WTC11 (cell line): ENCODE data around the gene BLID. TPM values are rescaled to one million over a fixed set of nuclear protein-coding genes. Genes with fewer than 3 reads are reported as not detected.

Experiments used
- ATAC-seq: fragments of 200-7000 bp; cut with Tn5 transposase; 2 replicates; pipeline ENCODE4 v1.10.0; 2021; ENCODE audit warnings: mild to moderate bottlenecking, moderate library complexity
- CTCF ChIA-PET: fragments of 300-600 bp; sonication (Branson Sonifier 250); formaldehyde crosslinking; loops from one replicate; lab custom pipeline; 2021; ENCODE audit warnings: antibody characterized with exemption; lab: Charles Lee
- POLR2A ChIA-PET: fragments of 350-600 bp; sonication (Branson Sonifier 250); formaldehyde crosslinking; loops from one replicate; lab custom pipeline; 2021; ENCODE audit warnings: antibody characterized with exemption; lab: Charles Lee
- DNase-seq: peaks from one replicate; pipeline ENCODE4 v3.0.0; 2021; ENCODE audit warnings: low spot score
- H3K27ac Mint-ChIP-seq: 2 replicates; pipeline ENCODE4 v1.8.0; 2021; ENCODE audit warnings: mixed read lengths
- H3K27me3 Mint-ChIP-seq: 2 replicates; pipeline ENCODE4 v1.8.0; 2021; ENCODE audit warnings: low read depth, mild to moderate bottlenecking, moderate library complexity, mixed read lengths
- H3K36me3 Mint-ChIP-seq: 2 replicates; pipeline ENCODE4 v1.8.0; 2021; ENCODE audit warnings: mixed read lengths
- H3K4me1 Mint-ChIP-seq: 2 replicates; pipeline ENCODE4 v1.8.0; 2022; ENCODE audit warnings: mixed read lengths
- H3K4me3 Mint-ChIP-seq: 2 replicates; pipeline ENCODE4 v1.8.0; 2021; ENCODE audit warnings: mild to moderate bottlenecking, moderate library complexity, mixed read lengths
- H3K9me3 Mint-ChIP-seq: 2 replicates; pipeline ENCODE4 v1.8.0; 2021; ENCODE audit warnings: mixed read lengths
- CBFB ChIP-seq: sonication (generic); formaldehyde crosslinking; IDR thresholded peaks from 2 replicates; pipeline ENCODE4 v1.8.1; 2022; ENCODE audit warnings: mild to moderate bottlenecking, low read depth, missing genetic modification reagents
- CREB1 ChIP-seq: sonication (generic); formaldehyde crosslinking; IDR thresholded peaks from 2 replicates; pipeline ENCODE4 v1.8.0; 2023; ENCODE audit warnings: mild to moderate bottlenecking, missing genetic modification reagents
- ETV6 ChIP-seq: sonication (generic); formaldehyde crosslinking; IDR thresholded peaks from 2 replicates; pipeline ENCODE4 v1.8.1; 2022; ENCODE audit warnings: mild to moderate bottlenecking, missing genetic modification reagents
- FOXJ3 ChIP-seq: sonication (generic); formaldehyde crosslinking; IDR thresholded peaks from 2 replicates; pipeline ENCODE4 v1.9.0; 2021; ENCODE audit warnings: missing genetic modification reagents, mild to moderate bottlenecking, borderline replicate concordance
- HMGA2 ChIP-seq: fragments of 250-450 bp; sonication (Bioruptor Pico); IDR thresholded peaks from 2 replicates; pipeline ENCODE4 v1.4.0; 2021; ENCODE audit warnings: mild to moderate bottlenecking, moderate library complexity
- JAZF1 ChIP-seq: fragments of 250-450 bp; sonication (Bioruptor Pico); IDR thresholded peaks from 2 replicates; pipeline ENCODE4 v1.9.0; 2021; ENCODE audit warnings: moderate library complexity, mild to moderate bottlenecking, inconsistent platforms
- KAT7 ChIP-seq: sonication (generic); formaldehyde crosslinking; IDR thresholded peaks from 2 replicates; pipeline ENCODE4 v1.8.1; 2023; ENCODE audit warnings: missing genetic modification reagents, mild to moderate bottlenecking, borderline replicate concordance
- NFATC4 ChIP-seq: fragments of 250-450 bp; sonication (Bioruptor Pico); IDR thresholded peaks from 2 replicates; pipeline ENCODE4 v1.9.0; 2021; ENCODE audit warnings: mild to moderate bottlenecking
- NFYB ChIP-seq: sonication (generic); formaldehyde crosslinking; conservative IDR thresholded peaks from 2 replicates; pipeline ENCODE4 v1.8.0; 2022; ENCODE audit warnings: low read depth, missing genetic modification reagents
- TEAD4 ChIP-seq: sonication (generic); formaldehyde crosslinking; IDR thresholded peaks from 2 replicates; pipeline ENCODE4 v1.8.0; 2022; ENCODE audit warnings: mild to moderate bottlenecking, missing genetic modification reagents
- ZNF121 ChIP-seq: sonication (generic); formaldehyde crosslinking; IDR thresholded peaks from 2 replicates; pipeline ENCODE4 v1.8.0; 2023; ENCODE audit warnings: missing genetic modification reagents
- ZNF232 ChIP-seq: sonication (generic); formaldehyde crosslinking; IDR thresholded peaks from 2 replicates; pipeline ENCODE4 v1.8.0; 2022; ENCODE audit warnings: mild to moderate bottlenecking, missing genetic modification reagents
- ZNF423 ChIP-seq: fragments of 250-450 bp; sonication (Bioruptor Pico); IDR thresholded peaks from 2 replicates; pipeline ENCODE4 v2.1.2; 2022; ENCODE audit warnings: mild to moderate bottlenecking, moderate library complexity
- ZNF671 ChIP-seq: fragments of 250-450 bp; sonication (Bioruptor Pico); IDR thresholded peaks from 2 replicates; pipeline ENCODE4 v1.8.0; 2021; ENCODE audit warnings: mild to moderate bottlenecking
- total RNA-seq: library from RNA; stranded (reverse); gene quantifications from 3 replicates; pipeline ENCODE4 v1.2.3, GENCODE V29; 2021
- TF ChIP-seq, protein P1 (sequence below): sonication (generic); formaldehyde crosslinking; IDR thresholded peaks from 2 replicates; pipeline ENCODE4 v1.8.1; 2022; ENCODE audit warnings: low read depth, missing genetic modification reagents, borderline replicate concordance
- TF ChIP-seq, protein P2 (sequence below): fragments of 250-450 bp; sonication (Bioruptor Pico); IDR thresholded peaks from 2 replicates; pipeline ENCODE4 v1.9.0; 2021; ENCODE audit warnings: mild to moderate bottlenecking, borderline replicate concordance
- TF ChIP-seq, protein P3 (sequence below): sonication (generic); formaldehyde crosslinking; IDR thresholded peaks from 2 replicates; pipeline ENCODE4 v1.8.1; 2023; ENCODE audit warnings: mild to moderate bottlenecking, missing genetic modification reagents
- TF ChIP-seq, protein P4 (sequence below): sonication (generic); formaldehyde crosslinking; IDR thresholded peaks from 2 replicates; pipeline ENCODE4 v1.8.0; 2023; ENCODE audit warnings: missing genetic modification reagents
- TF ChIP-seq, protein P5 (sequence below): sonication (generic); formaldehyde crosslinking; IDR thresholded peaks from 2 replicates; pipeline ENCODE4 v1.8.1; 2023; ENCODE audit warnings: mild to moderate bottlenecking, moderate library complexity, missing genetic modification reagents
- TF ChIP-seq, protein P6 (sequence below): sonication (generic); formaldehyde crosslinking; IDR thresholded peaks from 2 replicates; pipeline ENCODE4 v1.8.1; 2022; ENCODE audit warnings: mild to moderate bottlenecking, moderate library complexity, missing genetic modification reagents
- TF ChIP-seq, protein P7 (sequence below): fragments of 250-450 bp; sonication (Bioruptor Pico); IDR thresholded peaks from 2 replicates; pipeline ENCODE4 v1.9.0; 2021; ENCODE audit warnings: mild to moderate bottlenecking

BLID gene
- total RNA-seq, 1 experiment from 2014 or later, result not detected

DNA sequence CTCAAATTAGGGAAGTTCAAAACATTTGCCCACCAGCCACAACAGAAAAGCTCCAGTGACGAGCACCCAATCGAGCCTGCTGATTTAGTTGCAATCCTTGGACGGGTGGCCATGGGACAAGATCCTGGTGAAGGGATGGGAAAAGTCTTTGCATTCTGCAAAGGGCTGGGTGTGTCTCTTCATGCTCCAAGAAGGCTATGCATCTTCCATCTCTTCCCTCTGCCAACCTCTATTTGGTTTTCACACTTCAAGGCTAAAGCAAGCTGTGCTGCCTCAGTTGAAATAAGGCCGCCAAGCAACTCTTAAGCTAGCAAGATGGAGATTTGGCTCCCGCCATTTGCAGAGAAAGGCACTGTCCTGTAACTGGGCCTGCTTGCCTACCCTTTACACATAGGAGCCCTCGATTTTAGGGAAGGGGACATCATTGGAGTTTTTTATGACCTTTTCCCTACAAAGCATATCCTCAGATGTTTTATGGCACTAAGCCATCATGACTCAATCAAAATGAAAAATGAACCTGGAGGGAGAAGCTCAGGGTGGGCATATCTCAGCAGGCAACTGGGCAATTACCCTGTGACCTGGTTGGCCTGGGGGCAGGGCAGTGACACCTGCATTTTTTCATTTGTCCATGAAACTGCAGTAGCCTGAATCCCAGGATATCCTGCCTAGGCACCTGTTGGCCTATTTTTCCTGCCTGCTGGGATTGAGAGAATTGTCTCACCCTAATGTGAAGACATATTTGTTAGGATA, 45.0 kb upstream of the BLID start (continued):
- TF ChIP-seq, protein P1, sequence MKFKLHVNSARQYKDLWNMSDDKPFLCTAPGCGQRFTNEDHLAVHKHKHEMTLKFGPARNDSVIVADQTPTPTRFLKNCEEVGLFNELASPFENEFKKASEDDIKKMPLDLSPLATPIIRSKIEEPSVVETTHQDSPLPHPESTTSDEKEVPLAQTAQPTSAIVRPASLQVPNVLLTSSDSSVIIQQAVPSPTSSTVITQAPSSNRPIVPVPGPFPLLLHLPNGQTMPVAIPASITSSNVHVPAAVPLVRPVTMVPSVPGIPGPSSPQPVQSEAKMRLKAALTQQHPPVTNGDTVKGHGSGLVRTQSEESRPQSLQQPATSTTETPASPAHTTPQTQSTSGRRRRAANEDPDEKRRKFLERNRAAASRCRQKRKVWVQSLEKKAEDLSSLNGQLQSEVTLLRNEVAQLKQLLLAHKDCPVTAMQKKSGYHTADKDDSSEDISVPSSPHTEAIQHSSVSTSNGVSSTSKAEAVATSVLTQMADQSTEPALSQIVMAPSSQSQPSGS (CRISPR knock-in tag), result no peak
- TF ChIP-seq HMGA2 (CRISPR knock-in tag), result no peak
- no peak for TF ChIP-seq NFYB (CRISPR knock-in tag)
- TF ChIP-seq TEAD4 (CRISPR knock-in tag), result no peak
- TF ChIP-seq ZNF232, result no peak

DNA sequence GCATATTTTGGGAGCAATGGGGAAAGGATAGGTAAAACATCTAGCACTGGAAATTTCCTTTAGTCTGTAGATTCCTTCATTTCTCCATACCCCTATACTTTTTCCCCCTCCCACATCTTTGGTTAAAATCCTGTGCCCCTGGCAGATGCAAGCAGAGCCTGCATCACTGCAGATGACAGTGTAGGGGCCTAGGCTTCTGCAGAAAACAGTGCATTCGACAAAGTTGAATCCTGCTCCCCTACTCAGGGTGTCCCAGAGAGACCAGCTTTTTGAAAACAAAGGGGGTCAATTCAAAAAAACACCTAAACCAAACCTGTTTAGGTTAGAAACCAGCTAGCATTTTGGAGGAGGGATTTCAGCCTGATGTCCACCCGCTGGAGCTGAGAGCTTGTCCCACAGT, 43.8 kb upstream of the BLID start:
- no peak overlapping the region for H3K27ac Mint-ChIP-seq
- H3K4me1 Mint-ChIP-seq, result peaks cover 27% of the 10 kb centered on the region
- H3K27me3 Mint-ChIP-seq, result no peaks in the 10 kb centered on the region; the same call in 1 of the 2 replicates
- ATAC-seq (no peak), DNase-seq (no peak)
- no peaks in the 10 kb centered on the region for H3K36me3 Mint-ChIP-seq
- H3K4me3 Mint-ChIP-seq, result no peak overlapping the region
- CTCF ChIA-PET, result interaction anchor here (1.0 kb wide), 2 partner anchors 20 to 55 kb away, joined by 3 to 4 read pairs; no protein-coding TSS in a partner anchor
- H3K9me3 Mint-ChIP-seq, result no peaks in the 10 kb centered on the region
- POLR2A ChIA-PET, result no interaction called here
- TF ChIP-seq ZNF121 (CRISPR knock-in tag), result no peak
- no peak for TF ChIP-seq ETV6 (CRISPR knock-in tag)
- TF ChIP-seq, protein P2, sequence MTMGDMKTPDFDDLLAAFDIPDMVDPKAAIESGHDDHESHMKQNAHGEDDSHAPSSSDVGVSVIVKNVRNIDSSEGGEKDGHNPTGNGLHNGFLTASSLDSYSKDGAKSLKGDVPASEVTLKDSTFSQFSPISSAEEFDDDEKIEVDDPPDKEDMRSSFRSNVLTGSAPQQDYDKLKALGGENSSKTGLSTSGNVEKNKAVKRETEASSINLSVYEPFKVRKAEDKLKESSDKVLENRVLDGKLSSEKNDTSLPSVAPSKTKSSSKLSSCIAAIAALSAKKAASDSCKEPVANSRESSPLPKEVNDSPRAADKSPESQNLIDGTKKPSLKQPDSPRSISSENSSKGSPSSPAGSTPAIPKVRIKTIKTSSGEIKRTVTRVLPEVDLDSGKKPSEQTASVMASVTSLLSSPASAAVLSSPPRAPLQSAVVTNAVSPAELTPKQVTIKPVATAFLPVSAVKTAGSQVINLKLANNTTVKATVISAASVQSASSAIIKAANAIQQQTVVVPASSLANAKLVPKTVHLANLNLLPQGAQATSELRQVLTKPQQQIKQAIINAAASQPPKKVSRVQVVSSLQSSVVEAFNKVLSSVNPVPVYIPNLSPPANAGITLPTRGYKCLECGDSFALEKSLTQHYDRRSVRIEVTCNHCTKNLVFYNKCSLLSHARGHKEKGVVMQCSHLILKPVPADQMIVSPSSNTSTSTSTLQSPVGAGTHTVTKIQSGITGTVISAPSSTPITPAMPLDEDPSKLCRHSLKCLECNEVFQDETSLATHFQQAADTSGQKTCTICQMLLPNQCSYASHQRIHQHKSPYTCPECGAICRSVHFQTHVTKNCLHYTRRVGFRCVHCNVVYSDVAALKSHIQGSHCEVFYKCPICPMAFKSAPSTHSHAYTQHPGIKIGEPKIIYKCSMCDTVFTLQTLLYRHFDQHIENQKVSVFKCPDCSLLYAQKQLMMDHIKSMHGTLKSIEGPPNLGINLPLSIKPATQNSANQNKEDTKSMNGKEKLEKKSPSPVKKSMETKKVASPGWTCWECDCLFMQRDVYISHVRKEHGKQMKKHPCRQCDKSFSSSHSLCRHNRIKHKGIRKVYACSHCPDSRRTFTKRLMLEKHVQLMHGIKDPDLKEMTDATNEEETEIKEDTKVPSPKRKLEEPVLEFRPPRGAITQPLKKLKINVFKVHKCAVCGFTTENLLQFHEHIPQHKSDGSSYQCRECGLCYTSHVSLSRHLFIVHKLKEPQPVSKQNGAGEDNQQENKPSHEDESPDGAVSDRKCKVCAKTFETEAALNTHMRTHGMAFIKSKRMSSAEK, result no peak
- TF ChIP-seq CBFB, result no peak
- TF ChIP-seq JAZF1 (CRISPR knock-in tag), result no peak
- no peak for TF ChIP-seq CREB1
- TF ChIP-seq ZNF423 (CRISPR knock-in tag), result no peak
- TF ChIP-seq, protein P3, sequence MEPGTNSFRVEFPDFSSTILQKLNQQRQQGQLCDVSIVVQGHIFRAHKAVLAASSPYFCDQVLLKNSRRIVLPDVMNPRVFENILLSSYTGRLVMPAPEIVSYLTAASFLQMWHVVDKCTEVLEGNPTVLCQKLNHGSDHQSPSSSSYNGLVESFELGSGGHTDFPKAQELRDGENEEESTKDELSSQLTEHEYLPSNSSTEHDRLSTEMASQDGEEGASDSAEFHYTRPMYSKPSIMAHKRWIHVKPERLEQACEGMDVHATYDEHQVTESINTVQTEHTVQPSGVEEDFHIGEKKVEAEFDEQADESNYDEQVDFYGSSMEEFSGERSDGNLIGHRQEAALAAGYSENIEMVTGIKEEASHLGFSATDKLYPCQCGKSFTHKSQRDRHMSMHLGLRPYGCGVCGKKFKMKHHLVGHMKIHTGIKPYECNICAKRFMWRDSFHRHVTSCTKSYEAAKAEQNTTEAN (CRISPR knock-in tag), result no peak
- TF ChIP-seq, protein P1 (CRISPR knock-in tag), result no peak
- TF ChIP-seq NFATC4 (CRISPR knock-in tag), result no peak
- TF ChIP-seq, protein P4, sequence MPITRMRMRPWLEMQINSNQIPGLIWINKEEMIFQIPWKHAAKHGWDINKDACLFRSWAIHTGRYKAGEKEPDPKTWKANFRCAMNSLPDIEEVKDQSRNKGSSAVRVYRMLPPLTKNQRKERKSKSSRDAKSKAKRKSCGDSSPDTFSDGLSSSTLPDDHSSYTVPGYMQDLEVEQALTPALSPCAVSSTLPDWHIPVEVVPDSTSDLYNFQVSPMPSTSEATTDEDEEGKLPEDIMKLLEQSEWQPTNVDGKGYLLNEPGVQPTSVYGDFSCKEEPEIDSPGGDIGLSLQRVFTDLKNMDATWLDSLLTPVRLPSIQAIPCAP (CRISPR knock-in tag), result no peak
- TF ChIP-seq, protein P5, sequence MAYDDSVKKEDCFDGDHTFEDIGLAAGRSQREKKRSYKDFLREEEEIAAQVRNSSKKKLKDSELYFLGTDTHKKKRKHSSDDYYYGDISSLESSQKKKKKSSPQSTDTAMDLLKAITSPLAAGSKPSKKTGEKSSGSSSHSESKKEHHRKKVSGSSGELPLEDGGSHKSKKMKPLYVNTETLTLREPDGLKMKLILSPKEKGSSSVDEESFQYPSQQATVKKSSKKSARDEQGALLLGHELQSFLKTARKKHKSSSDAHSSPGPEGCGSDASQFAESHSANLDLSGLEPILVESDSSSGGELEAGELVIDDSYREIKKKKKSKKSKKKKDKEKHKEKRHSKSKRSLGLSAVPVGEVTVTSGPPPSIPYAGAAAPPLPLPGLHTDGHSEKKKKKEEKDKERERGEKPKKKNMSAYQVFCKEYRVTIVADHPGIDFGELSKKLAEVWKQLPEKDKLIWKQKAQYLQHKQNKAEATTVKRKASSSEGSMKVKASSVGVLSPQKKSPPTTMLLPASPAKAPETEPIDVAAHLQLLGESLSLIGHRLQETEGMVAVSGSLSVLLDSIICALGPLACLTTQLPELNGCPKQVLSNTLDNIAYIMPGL (CRISPR knock-in tag), result no peak
- TF ChIP-seq, protein P6, sequence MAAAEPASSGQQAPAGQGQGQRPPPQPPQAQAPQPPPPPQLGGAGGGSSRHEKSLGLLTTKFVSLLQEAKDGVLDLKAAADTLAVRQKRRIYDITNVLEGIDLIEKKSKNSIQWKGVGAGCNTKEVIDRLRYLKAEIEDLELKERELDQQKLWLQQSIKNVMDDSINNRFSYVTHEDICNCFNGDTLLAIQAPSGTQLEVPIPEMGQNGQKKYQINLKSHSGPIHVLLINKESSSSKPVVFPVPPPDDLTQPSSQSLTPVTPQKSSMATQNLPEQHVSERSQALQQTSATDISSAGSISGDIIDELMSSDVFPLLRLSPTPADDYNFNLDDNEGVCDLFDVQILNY (CRISPR knock-in tag), result no peak
- TF ChIP-seq KAT7, result no peak
- TF ChIP-seq ZNF671 (CRISPR knock-in tag), result no peak
- TF ChIP-seq FOXJ3 (CRISPR knock-in tag), result no peak
- TF ChIP-seq, protein P7, sequence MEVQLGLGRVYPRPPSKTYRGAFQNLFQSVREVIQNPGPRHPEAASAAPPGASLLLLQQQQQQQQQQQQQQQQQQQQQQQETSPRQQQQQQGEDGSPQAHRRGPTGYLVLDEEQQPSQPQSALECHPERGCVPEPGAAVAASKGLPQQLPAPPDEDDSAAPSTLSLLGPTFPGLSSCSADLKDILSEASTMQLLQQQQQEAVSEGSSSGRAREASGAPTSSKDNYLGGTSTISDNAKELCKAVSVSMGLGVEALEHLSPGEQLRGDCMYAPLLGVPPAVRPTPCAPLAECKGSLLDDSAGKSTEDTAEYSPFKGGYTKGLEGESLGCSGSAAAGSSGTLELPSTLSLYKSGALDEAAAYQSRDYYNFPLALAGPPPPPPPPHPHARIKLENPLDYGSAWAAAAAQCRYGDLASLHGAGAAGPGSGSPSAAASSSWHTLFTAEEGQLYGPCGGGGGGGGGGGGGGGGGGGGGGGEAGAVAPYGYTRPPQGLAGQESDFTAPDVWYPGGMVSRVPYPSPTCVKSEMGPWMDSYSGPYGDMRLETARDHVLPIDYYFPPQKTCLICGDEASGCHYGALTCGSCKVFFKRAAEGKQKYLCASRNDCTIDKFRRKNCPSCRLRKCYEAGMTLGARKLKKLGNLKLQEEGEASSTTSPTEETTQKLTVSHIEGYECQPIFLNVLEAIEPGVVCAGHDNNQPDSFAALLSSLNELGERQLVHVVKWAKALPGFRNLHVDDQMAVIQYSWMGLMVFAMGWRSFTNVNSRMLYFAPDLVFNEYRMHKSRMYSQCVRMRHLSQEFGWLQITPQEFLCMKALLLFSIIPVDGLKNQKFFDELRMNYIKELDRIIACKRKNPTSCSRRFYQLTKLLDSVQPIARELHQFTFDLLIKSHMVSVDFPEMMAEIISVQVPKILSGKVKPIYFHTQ (CRISPR knock-in tag), result no peak
